Endothelial cell of umbilical vein (primary cell): Measurements from ENCODE around the gene PRM3. TPM values are rescaled to one million over a fixed set of nuclear protein-coding genes. Genes with fewer than 3 reads are reported as not detected.

ENCODE experiments used
- BruUV-seq: library from RNA; stranded (reverse); fragments of 400-500 nt; replicated peaks from 2 replicates; lab custom pipeline; 2021; lab: Mats Ljungman, UMichigan
- CTCF ChIA-PET: fragments of 300-600, 350-600 bp; sonication (Branson Sonifier 250); formaldehyde crosslinking; loops from one replicate; lab custom pipeline; 2021; ENCODE audit warnings: antibody characterized with exemption, inconsistent platforms; lab: Charles Lee
- POLR2A ChIA-PET: fragments of 300-600, 350-600 bp; sonication (Branson Sonifier 250); formaldehyde crosslinking; loops from one replicate; lab custom pipeline; 2021; ENCODE audit warnings: antibody characterized with exemption, inconsistent platforms; lab: Charles Lee
- DNase-seq: peaks from one replicate; pipeline ENCODE4 v3.0.0-alpha.2; 2011; ENCODE audit warnings: low read depth, low spot score
- FAIRE-seq: peaks from 2 replicates; lab custom pipeline; 2011; peaks lifted over from hg19 to GRCh38; lab: Jason Lieb, UNC
- H2AFZ ChIP-seq: 2 replicates; pipeline ENCODE4 v1.6.0; 2012; ENCODE audit warnings: low read depth, low read length, control low read depth, inconsistent platforms
- H3K27ac ChIP-seq: 2 replicates; pipeline ENCODE4 v1.5.1; 2011; ENCODE audit warnings: low read depth, mild to moderate bottlenecking, control low read depth, low read length, moderate library complexity; ENCODE audit not compliant: insufficient read depth
- H3K27me3 ChIP-seq, 2 experiments: 2 replicates each; pipeline versions ENCODE4 v1.6.0 to v1.6.1; 2011; ENCODE audit warnings: low read length in 2 of 2, mixed read lengths in 1 of 2; ENCODE audit not compliant: control insufficient read depth in 2 of 2, insufficient read depth in 2 of 2
- H3K36me3 ChIP-seq, 2 experiments: 2 replicates in 1 of 2; 3 replicates in 1 of 2; pipeline ENCODE4 v1.5.1; 2011; ENCODE audit warnings: low read length in 2 of 2, mild to moderate bottlenecking in 1 of 2, moderate library complexity in 1 of 2; ENCODE audit not compliant: control insufficient read depth in 2 of 2, insufficient read depth in 2 of 2; ENCODE audit errors: extremely low read depth in 1 of 2
- H3K4me1 ChIP-seq: 3 replicates; pipeline ENCODE4 v1.5.1; 2011; ENCODE audit warnings: mild to moderate bottlenecking, low read length; ENCODE audit not compliant: control insufficient read depth, insufficient read depth; ENCODE audit errors: extremely low read depth
- H3K4me2 ChIP-seq: 2 replicates; pipeline ENCODE4 v1.6.1; 2011; ENCODE audit warnings: low read length, control low read depth, mixed read lengths; ENCODE audit not compliant: insufficient read depth
- H3K4me3 ChIP-seq, 3 experiments: fragments of 200-600 bp in 1 of 3; sonication (generic), shearing (Covaris generic) in 1 of 3; replicated peaks in 1 of 3; 2 replicates each; pipeline ENCODE4 v1.5.1; 2011 to 2016; ENCODE audit warnings: control low read depth in 3 of 3, low read length in 3 of 3, mild to moderate bottlenecking in 2 of 3, inconsistent platforms in 1 of 3, low read depth in 1 of 3, moderate library complexity in 1 of 3; ENCODE audit not compliant: insufficient read depth in 1 of 3
- H3K79me2 ChIP-seq: 2 replicates; pipeline ENCODE4 v1.6.0; 2012; ENCODE audit warnings: low read length, inconsistent platforms; ENCODE audit not compliant: control insufficient read depth, insufficient read depth
- H3K9ac ChIP-seq: replicated peaks from 2 replicates; pipeline ENCODE3; 2011; ENCODE audit warnings: low read length, control low read depth; ENCODE audit not compliant: insufficient read depth; ENCODE audit errors: extremely low read depth
- H3K9me1 ChIP-seq: replicated peaks from 3 replicates; pipeline ENCODE4 v1.6.0; 2011; ENCODE audit warnings: mild to moderate bottlenecking, low read length; ENCODE audit not compliant: control insufficient read depth, insufficient read depth; ENCODE audit errors: extremely low read depth
- H3K9me3 ChIP-seq: replicated peaks from 2 replicates; pipeline ENCODE4 v1.5.1; 2012; ENCODE audit warnings: low read length, inconsistent platforms; ENCODE audit not compliant: control insufficient read depth, insufficient read depth
- H4K20me1 ChIP-seq: replicated peaks from 2 replicates; pipeline ENCODE3; 2011; ENCODE audit warnings: mild to moderate bottlenecking, low read length; ENCODE audit not compliant: control insufficient read depth, insufficient read depth; ENCODE audit errors: extremely low read depth
- EZH2 ChIP-seq: IDR thresholded peaks from 2 replicates; pipeline ENCODE4 v1.6.1; 2012; ENCODE audit warnings: borderline replicate concordance, low read depth, mild to moderate bottlenecking, moderate library complexity, low read length, inconsistent platforms; ENCODE audit not compliant: severe bottlenecking
- FOS ChIP-seq: IDR thresholded peaks from 2 replicates; pipeline ENCODE4 v1.6.1; 2011; ENCODE audit warnings: mild to moderate bottlenecking, low read length, moderate library complexity, borderline replicate concordance; ENCODE audit not compliant: insufficient read depth
- GATA2 ChIP-seq: IDR thresholded peaks from 2 replicates; pipeline ENCODE4 v1.7.0; 2011; ENCODE audit warnings: low read depth, mild to moderate bottlenecking, moderate library complexity, mixed read lengths, low read length; ENCODE audit not compliant: insufficient read length, insufficient read depth
- MAX ChIP-seq: IDR thresholded peaks from 2 replicates; pipeline ENCODE4 v1.6.1; 2011; ENCODE audit not compliant: insufficient read depth, insufficient read length
- MYC ChIP-seq: IDR thresholded peaks from one replicate; pipeline ENCODE4 v1.6.1; 2011; ENCODE audit warnings: mild to moderate bottlenecking, low read depth, low read length
- POLR2A ChIP-seq: IDR thresholded peaks from 2 replicates; pipeline ENCODE4 v1.6.1; 2012; ENCODE audit warnings: low read depth, mild to moderate bottlenecking, control low read depth, low read length
- dilution Hi-C: fragments of 300-500 bp; cut with MboI; formaldehyde crosslinking; loops from one replicate; pipeline ENCODE4 v1.15.0; 2019; ENCODE audit warnings: low sequenced_read_pairs; ENCODE audit not compliant: extremely low pct_ligation_motif_present
- intact Hi-C: fragments of 100-400 bp; cut with micrococcal nuclease; formaldehyde crosslinking; loops from one replicate; pipeline ENCODE4 v1.10.0; 2022
- polyA plus RNA-seq, 4 experiments: library from polyadenylated mRNA; depleted of rRNA in 3 of 4; stranded (reverse) in 3 of 4; unstranded in 1 of 4; fragments of >200 nt; gene quantifications; 2 replicates each; pipeline versions ENCODE4 v1.2.1 to v1.2.3, GENCODE V29; 2011 to 2012; ENCODE audit warnings: missing spikeins in 1 of 4
- total RNA-seq: library from RNA; stranded (reverse); gene quantifications from 2 replicates; pipeline ENCODE4 v1.2.3, GENCODE V29; 2021
- TF ChIP-seq, protein P1 (sequence below), 2 donors: IDR thresholded peaks; 1 replicate in 1 of 2; 2 replicates in 1 of 2; pipeline ENCODE4 v1.5.1; 2011; ENCODE audit warnings: low read length in 2 of 2, mild to moderate bottlenecking in 2 of 2, moderate library complexity in 2 of 2, control low read depth in 1 of 2, inconsistent platforms in 1 of 2, low read depth in 1 of 2; ENCODE audit not compliant: insufficient read depth in 1 of 2; ENCODE audit errors: extremely low read depth in 1 of 2

Gene PRM3
- total and polyA plus RNA-seq, 2 donors (not counting 3 experiments of a cell fraction or from before 2014, with no cell fraction given), result not detected

- TF ChIP-seq GATA2, result no peak
- TF ChIP-seq POLR2A, result no peak
- no peak for TF ChIP-seq MYC
- TF ChIP-seq, protein P1, sequence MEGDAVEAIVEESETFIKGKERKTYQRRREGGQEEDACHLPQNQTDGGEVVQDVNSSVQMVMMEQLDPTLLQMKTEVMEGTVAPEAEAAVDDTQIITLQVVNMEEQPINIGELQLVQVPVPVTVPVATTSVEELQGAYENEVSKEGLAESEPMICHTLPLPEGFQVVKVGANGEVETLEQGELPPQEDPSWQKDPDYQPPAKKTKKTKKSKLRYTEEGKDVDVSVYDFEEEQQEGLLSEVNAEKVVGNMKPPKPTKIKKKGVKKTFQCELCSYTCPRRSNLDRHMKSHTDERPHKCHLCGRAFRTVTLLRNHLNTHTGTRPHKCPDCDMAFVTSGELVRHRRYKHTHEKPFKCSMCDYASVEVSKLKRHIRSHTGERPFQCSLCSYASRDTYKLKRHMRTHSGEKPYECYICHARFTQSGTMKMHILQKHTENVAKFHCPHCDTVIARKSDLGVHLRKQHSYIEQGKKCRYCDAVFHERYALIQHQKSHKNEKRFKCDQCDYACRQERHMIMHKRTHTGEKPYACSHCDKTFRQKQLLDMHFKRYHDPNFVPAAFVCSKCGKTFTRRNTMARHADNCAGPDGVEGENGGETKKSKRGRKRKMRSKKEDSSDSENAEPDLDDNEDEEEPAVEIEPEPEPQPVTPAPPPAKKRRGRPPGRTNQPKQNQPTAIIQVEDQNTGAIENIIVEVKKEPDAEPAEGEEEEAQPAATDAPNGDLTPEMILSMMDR (IDR thresholded peaks at IDR 0.05; ENCODE audit: extremely low read depth in 1 of 2, insufficient read depth in 1 of 2, low read depth in 1 of 2, low read length in 2 of 2), result no peak
- TF ChIP-seq FOS, result no peak
- no peak for TF ChIP-seq MAX
- no peak for TF ChIP-seq EZH2
- Histone ChIP-seq H3K4me1 (no peaks in the 10 kb centered on the region), H3K4me2 (no peak overlapping the region), H3K4me3 (no peak overlapping the region), H2AFZ (no peak overlapping the region), H3K36me3 (no peaks in the 10 kb centered on the region), H3K9me1 (no peaks in the 10 kb centered on the region), H3K27ac (no peak overlapping the region), H3K9me3 (no peaks in the 10 kb centered on the region), H3K9ac (no peak overlapping the region), H3K79me2 (no peaks in the 10 kb centered on the region), H4K20me1 (no peaks in the 10 kb centered on the region), H3K27me3 (no peaks in the 10 kb centered on the region)
- CTCF ChIA-PET, result no interaction called here
- DNase-seq (no peak), FAIRE-seq (no peak)
- dilution Hi-C loops (no loop called here), intact Hi-C loops (no loop called here)
- POLR2A ChIA-PET, result no interaction called here
- no TSS peak for BruUV-seq
Observed at GRCh38 chr16:11225677-11226549, 47.5 kb downstream of the PRM3 start.
